HEK293 (cell line): ENCODE measurements around the gene ADAMTS12.

Experiments used
- BCL11A ChIP-seq: fragments of 450-650 bp; formaldehyde crosslinking; IDR thresholded peaks from 2 replicates; pipeline ENCODE4 v1.5.1; 2016; ENCODE audit warnings: low read depth, missing biosample characterization, missing genetic modification characterization
- ZBTB8A ChIP-seq: fragments of 450-650 bp; formaldehyde crosslinking; IDR thresholded peaks from 2 replicates; pipeline ENCODE4 v1.5.1; 2016; ENCODE audit warnings: missing biosample characterization, missing genetic modification characterization
- ZNF404 ChIP-seq: fragments of 450-650 bp; formaldehyde crosslinking; IDR thresholded peaks from 2 replicates; pipeline ENCODE4 v1.5.1; 2017; ENCODE audit warnings: missing biosample characterization, missing genetic modification characterization

DNA sequence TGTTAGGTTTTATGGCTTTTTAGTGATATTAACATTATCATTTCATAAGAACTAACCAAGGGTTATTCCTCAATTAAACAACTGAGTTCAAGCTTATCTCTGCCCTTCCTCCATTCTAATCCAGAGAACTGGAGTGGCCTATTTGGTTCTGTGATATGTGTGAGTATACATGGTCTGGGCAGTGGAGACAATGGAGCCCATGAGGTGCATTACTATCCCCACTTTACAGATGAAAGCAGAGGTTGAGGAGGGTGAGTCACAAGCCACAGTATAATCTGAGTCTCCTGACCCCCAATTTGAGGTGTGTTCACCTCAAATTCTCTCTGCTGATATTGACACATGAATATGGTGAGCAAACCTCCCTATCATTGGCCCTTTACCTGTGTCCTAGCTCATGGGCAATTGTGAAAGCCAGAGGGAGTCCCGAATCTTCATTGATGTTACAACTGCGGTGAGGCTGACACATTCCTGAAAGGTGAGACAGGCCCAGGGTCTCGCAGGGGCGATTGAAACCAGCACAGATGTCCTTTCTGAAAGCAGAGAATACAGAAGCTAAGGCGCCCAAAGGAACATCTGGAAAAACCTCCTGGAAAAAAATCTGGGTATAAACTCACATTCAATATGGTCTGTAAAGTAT, 233.9 kb downstream of the ADAMTS12 start:
- TF ChIP-seq ZBTB8A (tag by site-specific recombination) (no peak), ZNF404 (tag by site-specific recombination) (no peak), BCL11A (no peak)
